ENCODE measurements around the gene MAP2K6. TPM values are rescaled to one million over a fixed set of nuclear protein-coding genes. Genes with fewer than 3 reads are reported as not detected.
A peak's percentile ranks its signal among the peaks of the same experiment; 100 is the strongest.

The MAP2K6 gene
- total RNA-seq, 1 experiment from 2014 or later, result 17.7 TPM

DNA sequence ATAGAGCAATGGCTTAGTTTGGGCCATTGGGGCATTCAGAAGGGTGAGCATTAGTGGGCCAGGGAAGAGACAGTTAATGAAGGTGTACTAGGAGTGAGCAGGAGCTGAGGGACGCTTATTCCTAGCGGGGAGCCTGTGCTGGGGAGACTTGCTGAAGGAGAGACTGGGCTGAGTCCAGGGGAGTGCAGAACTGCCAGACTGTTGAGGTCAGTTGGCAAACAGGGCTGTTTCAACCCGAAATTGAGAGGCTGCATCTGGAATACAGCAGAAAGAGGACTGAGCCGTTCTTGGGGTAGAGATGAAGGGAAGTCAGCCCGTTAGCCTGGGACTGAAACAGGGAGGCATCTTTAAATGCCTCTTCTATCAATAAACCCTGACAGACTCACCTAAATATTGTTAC lies 33.2 kb downstream of the MAP2K6 start:
- H3K4ac ChIP-seq (ENCODE audit: low read depth, low read length), result no peak overlapping the region
- peak overlapping the region; percentile 22 for H2AK5ac ChIP-seq (ENCODE audit: insufficient read length, low read length)
- no peak overlapping the region for H3K23ac ChIP-seq (ENCODE audit: insufficient read length, low read depth, low read length)
- no peak overlapping the region for H3K56ac ChIP-seq (ENCODE audit: insufficient read length, low read depth, low read length)
- H3K79me2 ChIP-seq (ENCODE audit: insufficient read depth, low read length), result no peaks in the 10 kb centered on the region
- H3K27me3 Mint-ChIP-seq (ENCODE audit: low read depth), result no peaks in the 10 kb centered on the region
- H3K27ac ChIP-seq (ENCODE audit: insufficient read length, low read depth, low read length), result peak overlapping the region; percentile 79
- H3K4me3 Mint-ChIP-seq, result peak overlapping the region in 1 of 2 experiments; percentile 66; a peak in 3 of 5 replicates
- H2BK120ac ChIP-seq (ENCODE audit: low read depth, low read length, poor library complexity, severe bottlenecking), result no peak overlapping the region
- no peaks in the 10 kb centered on the region for H3K79me1 ChIP-seq (ENCODE audit: insufficient read depth, low read depth, low read length, poor library complexity, severe bottlenecking)
- H3K9ac ChIP-seq (ENCODE audit: extremely low read depth, insufficient read length, low read length), result no peak overlapping the region
- DNase-seq, result no peak
- H3K36me3 Mint-ChIP-seq (ENCODE audit: insufficient read depth in 1 of 3, low read depth in 3 of 3), result no peaks in the 10 kb centered on the region; a peak in 2 of 7 replicates
- peaks cover 56 to 60% of the 10 kb centered on the region in 2 experiments for H3K4me1 Mint-ChIP-seq
- H3K23me2 ChIP-seq (ENCODE audit: insufficient read length, low read depth, low read length, poor library complexity, severe bottlenecking), result no peaks in the 10 kb centered on the region
- H2BK15ac ChIP-seq (ENCODE audit: low read depth, low read length), result no peak overlapping the region
- H3T11ph ChIP-seq (ENCODE audit: low read length), result no peak overlapping the region
- no CpG with 5 or more reads among the region's 5 CpGs for WGBS (ENCODE audit: extremely low coverage, insufficient read length, low lambda C conversion rate)
- peak overlapping the region; percentile 98 to 99 (median 99) for H3K27ac Mint-ChIP-seq
- no peak overlapping the region for H2AFZ ChIP-seq (ENCODE audit: low read length)
- no peak overlapping the region for H2BK20ac ChIP-seq (ENCODE audit: low read depth, low read length, poor library complexity, severe bottlenecking)
- H4K91ac ChIP-seq (ENCODE audit: insufficient read length, low read depth, low read length), result no peak overlapping the region
- H3K27me3 ChIP-seq (ENCODE audit: insufficient read depth, low read length), result no peaks in the 10 kb centered on the region
- no peak overlapping the region for H2BK5ac ChIP-seq (ENCODE audit: insufficient read length, low read length)
- no peak overlapping the region for H4K5ac ChIP-seq (ENCODE audit: insufficient read length, low read depth, low read length)
- peak overlapping the region; percentile 91 for H2BK12ac ChIP-seq (ENCODE audit: insufficient read length, low read depth, low read length)
- H4K8ac ChIP-seq (replicated peaks; ENCODE audit: insufficient read length, low read depth, low read length), result no peak overlapping the region
- no peak overlapping the region for H3K18ac ChIP-seq (ENCODE audit: insufficient read length, low read depth, low read length)
- no peaks in the 10 kb centered on the region for H4K20me1 ChIP-seq (ENCODE audit: control insufficient read depth, insufficient read depth, insufficient read length)
- no peaks in the 10 kb centered on the region for H3K9me3 ChIP-seq (ENCODE audit: control insufficient read depth, low read depth, low read length)
- TF ChIP-seq, protein P1, sequence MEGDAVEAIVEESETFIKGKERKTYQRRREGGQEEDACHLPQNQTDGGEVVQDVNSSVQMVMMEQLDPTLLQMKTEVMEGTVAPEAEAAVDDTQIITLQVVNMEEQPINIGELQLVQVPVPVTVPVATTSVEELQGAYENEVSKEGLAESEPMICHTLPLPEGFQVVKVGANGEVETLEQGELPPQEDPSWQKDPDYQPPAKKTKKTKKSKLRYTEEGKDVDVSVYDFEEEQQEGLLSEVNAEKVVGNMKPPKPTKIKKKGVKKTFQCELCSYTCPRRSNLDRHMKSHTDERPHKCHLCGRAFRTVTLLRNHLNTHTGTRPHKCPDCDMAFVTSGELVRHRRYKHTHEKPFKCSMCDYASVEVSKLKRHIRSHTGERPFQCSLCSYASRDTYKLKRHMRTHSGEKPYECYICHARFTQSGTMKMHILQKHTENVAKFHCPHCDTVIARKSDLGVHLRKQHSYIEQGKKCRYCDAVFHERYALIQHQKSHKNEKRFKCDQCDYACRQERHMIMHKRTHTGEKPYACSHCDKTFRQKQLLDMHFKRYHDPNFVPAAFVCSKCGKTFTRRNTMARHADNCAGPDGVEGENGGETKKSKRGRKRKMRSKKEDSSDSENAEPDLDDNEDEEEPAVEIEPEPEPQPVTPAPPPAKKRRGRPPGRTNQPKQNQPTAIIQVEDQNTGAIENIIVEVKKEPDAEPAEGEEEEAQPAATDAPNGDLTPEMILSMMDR (conservative IDR thresholded peaks at IDR 0.05), result no peak
- H3K4me2 ChIP-seq (ENCODE audit: insufficient read depth, insufficient read length, low read length), result no peak overlapping the region
- H3K14ac ChIP-seq (ENCODE audit: insufficient read depth, low read length), result no peak overlapping the region
- H3K9me3 Mint-ChIP-seq, result no peaks in the 10 kb centered on the region
- H3K4me1 ChIP-seq (ENCODE audit: insufficient read depth, low read length), result peaks cover 21% of the 10 kb centered on the region
